ENCODE results near the gene C16orf46.

The C16orf46 gene

DNA sequence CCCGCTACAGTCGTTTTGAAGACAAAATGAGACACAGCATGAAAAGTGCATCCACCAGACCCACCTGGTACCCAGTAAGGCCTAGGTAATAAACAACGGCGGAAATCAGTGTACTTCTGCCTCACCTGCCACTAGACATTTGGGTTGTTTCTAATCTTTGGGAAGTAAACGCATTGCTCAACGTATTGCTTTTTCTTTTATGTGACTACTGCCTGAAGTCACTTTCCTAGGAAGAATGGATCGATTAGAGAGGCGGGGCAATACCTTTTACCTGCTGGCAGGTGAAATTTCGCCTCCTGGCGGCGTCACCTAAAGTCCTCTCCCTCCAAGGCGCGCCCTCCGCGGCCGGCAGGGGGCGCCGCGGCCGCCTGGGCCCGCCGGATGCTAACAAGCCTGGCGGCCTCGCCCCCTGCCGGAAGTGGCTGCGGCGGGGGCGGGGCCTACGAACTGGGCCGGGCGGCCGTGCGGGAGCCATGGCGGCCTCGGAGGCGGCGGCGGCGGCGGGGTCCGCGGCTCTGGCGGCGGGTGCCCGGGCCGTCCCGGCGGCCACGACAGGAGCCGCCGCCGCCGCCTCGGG is 41.6 kb downstream of the C16orf46 start, which contains the start of gene ATMIN:
Gene ATMIN, plus strand, starts transcription at position 445 of the 577 bp plus-strand sequence. Its CDS starts 29 bp downstream, at position 474.
- peak within 1 kb of the TSS; percentile 73 for H3K4me3 ChIP-seq (ENCODE audit: low read length)
- DNase-seq (ENCODE audit: low read depth, low spot score), result peak; percentile 71

DNA sequence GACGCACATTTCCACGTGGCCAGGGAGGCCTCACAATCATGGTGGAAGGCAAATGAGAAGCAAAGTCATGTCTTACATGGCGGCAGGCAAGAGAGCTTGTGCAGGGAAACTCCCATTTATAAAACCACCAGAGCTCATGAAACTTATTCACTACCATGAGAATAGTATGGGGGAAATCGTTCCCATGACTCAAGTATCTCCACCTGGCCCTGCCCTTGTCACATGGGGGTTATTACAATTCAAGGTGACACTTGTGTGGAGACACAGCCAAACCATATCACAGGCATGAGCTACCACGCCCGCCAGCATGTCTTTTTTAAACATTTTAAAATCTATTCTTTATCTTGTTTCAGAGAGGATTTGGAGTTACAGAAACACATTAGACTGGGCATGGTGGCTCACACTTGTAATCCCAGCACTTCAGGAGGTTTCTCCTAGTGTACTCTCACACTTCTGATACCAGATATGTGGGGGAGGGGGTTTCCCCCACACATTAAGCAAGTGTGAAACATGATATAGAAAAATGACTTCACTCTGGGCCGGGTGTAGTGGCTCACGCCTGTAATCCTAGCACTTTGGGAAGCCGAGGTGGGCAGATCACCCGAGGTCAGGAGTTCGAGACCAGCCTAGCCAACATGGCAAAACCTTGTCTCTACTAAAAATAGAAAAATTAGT is 47.0 kb downstream of the C16orf46 start:
- H3K4me3 ChIP-seq (ENCODE audit: low read length), result no peak overlapping the region
- DNase-seq (ENCODE audit: low read depth, low spot score), result no peak

DNA sequence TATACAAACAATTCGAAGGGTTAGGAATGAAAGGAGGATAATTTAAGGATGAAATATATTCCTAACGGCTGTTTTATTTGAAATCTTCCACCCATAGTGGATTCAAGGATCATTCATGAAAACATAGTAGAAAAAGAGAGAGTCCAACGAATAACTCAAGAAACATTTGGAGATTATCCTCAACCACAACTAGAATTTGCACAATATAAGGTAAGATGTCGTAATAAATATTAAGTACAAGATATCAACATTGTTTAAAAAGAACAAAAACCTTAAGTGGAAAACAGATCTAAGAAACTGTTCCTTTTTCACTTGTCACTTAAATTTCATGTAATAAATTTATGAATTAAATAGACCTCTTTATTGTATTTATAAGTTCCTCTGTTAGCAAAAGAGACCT is 50.6 kb downstream of the C16orf46 start:
- DNase-seq (ENCODE audit: low read depth, low spot score), result no peak

DNA sequence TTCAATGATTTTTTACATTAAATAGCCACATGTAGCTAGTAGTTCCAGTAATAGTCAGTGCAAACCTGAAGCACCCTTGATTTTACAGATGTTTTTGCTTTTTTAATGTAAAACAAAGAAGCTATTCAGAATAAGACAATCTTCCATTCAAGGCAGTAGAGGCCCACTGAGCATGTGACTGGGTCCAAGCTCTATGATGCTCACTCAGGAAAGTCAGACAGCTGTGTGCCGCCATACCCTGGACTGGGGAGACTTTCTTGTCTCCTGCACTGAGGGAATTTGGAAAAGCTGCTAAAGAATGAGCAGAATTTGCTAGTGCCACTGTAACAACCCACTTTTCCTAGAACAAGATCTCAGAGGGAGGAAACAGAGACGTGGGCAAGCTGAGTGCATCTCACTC is 58.5 kb downstream of the C16orf46 start:
- H3K4me3 ChIP-seq (ENCODE audit: low read length), result no peak overlapping the region
- no peak for DNase-seq (ENCODE audit: low read depth, low spot score)

More for the DNA sequence above, 50.6 kb downstream of the C16orf46 start:
- H3K4me3 ChIP-seq (ENCODE audit: low read length), result no peak overlapping the region

DNA sequence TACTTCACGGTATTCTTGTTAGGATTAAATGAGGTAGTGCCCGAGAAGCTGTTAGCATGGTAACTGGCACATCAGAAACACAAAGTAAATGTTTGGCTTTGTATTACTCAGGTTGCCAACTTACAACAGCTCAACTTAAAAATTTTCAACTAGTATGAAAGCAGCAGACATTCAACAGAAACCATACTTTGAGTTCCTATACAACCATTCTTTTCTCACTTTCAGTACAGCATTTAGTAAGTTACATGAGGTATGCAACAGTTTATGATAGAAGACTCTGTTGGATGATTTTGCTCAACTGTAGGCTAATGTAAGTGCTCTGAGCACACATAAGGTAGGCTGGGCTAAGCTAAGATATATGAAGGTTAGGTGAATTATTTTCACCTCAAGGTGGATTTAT is 62.4 kb downstream of the C16orf46 start:
- DNase-seq (ENCODE audit: low read depth, low spot score), result no peak
- no peak overlapping the region for H3K4me3 ChIP-seq (ENCODE audit: low read length)

DNA sequence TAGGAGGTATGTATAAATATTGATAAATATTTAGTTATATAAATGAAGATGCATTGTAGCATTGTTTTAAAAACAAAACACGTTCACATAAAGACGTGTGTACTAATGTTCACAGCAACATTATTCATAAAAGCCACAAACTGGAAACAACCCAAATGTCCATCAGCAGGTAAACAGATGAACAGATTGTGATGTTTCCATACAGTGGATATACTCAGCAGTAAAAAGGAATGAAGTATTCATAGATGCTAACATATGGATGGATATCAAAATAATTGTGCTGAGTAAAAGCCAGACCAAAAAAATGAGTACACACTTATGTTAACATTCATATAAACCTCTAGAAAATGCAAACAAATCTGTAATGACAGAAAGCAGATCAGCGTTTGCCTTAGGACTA is 64.1 kb downstream of the C16orf46 start:
- no peak for DNase-seq (ENCODE audit: low read depth, low spot score)
- H3K4me3 ChIP-seq (ENCODE audit: low read length), result no peak overlapping the region
